ENCODE results near the gene ZSWIM4. TPM values are rescaled to one million over a fixed set of nuclear protein-coding genes. Genes with fewer than 3 reads are reported as not detected.

ZSWIM4 gene
- total and polyA plus RNA-seq, 2 of the 13 experiments (the other 11 are each of a cell fraction or from before 2014, with no cell fraction given): 0.33 to 0.86 TPM

GRCh38 chr19:13765395-13766094 is 29.7 kb upstream of the ZSWIM4 start (continued):
- TF ChIP-seq U2AF2 (IDR thresholded peaks at IDR 0.05; ENCODE audit: low read depth, low read length) (no peak), TEAD2 (CRISPR knock-in tag; IDR thresholded peaks at IDR 0.05) (no peak), HMGXB3 (CRISPR knock-in tag; IDR thresholded peaks at IDR 0.05; ENCODE audit: borderline replicate concordance) (no peak), RCOR2 (CRISPR knock-in tag; IDR thresholded peaks at IDR 0.05) (no peak), ZFY (CRISPR knock-in tag; IDR thresholded peaks at IDR 0.05) (0 out of 2 replicates have a peak, but pooled peaks have one; percentile 9), ARID2 (CRISPR knock-in tag; IDR thresholded peaks at IDR 0.05; ENCODE audit: borderline replicate concordance) (no peak), ZNF577 (CRISPR knock-in tag; IDR thresholded peaks at IDR 0.05; ENCODE audit: borderline replicate concordance, low read depth) (no peak), PREB (CRISPR knock-in tag; IDR thresholded peaks at IDR 0.05) (no peak), SRF (IDR thresholded peaks at IDR 0.05; ENCODE audit: low read depth, low read length) (no peak), NFYC (CRISPR knock-in tag; IDR thresholded peaks at IDR 0.05) (no peak), THAP7 (CRISPR knock-in tag; IDR thresholded peaks at IDR 0.05) (no peak), SSRP1 (CRISPR knock-in tag; IDR thresholded peaks at IDR 0.05) (peak; percentile 66; the same call in 1 of the 2 replicates), ZNF558 (CRISPR knock-in tag; IDR thresholded peaks at IDR 0.05; ENCODE audit: borderline replicate concordance) (no peak), ZC3H13 (CRISPR knock-in tag; IDR thresholded peaks at IDR 0.05) (no peak), JARID2 (CRISPR knock-in tag; IDR thresholded peaks at IDR 0.05; ENCODE audit: insufficient replicate concordance) (no peak), ZNF530 (CRISPR knock-in tag; IDR thresholded peaks at IDR 0.05; ENCODE audit: low read depth) (no peak), NAIF1 (CRISPR knock-in tag; IDR thresholded peaks at IDR 0.05; ENCODE audit: borderline replicate concordance) (no peak), ELF1 (CRISPR knock-in tag; IDR thresholded peaks at IDR 0.05) (peak; percentile 62)
- TF ChIP-seq, protein P1, sequence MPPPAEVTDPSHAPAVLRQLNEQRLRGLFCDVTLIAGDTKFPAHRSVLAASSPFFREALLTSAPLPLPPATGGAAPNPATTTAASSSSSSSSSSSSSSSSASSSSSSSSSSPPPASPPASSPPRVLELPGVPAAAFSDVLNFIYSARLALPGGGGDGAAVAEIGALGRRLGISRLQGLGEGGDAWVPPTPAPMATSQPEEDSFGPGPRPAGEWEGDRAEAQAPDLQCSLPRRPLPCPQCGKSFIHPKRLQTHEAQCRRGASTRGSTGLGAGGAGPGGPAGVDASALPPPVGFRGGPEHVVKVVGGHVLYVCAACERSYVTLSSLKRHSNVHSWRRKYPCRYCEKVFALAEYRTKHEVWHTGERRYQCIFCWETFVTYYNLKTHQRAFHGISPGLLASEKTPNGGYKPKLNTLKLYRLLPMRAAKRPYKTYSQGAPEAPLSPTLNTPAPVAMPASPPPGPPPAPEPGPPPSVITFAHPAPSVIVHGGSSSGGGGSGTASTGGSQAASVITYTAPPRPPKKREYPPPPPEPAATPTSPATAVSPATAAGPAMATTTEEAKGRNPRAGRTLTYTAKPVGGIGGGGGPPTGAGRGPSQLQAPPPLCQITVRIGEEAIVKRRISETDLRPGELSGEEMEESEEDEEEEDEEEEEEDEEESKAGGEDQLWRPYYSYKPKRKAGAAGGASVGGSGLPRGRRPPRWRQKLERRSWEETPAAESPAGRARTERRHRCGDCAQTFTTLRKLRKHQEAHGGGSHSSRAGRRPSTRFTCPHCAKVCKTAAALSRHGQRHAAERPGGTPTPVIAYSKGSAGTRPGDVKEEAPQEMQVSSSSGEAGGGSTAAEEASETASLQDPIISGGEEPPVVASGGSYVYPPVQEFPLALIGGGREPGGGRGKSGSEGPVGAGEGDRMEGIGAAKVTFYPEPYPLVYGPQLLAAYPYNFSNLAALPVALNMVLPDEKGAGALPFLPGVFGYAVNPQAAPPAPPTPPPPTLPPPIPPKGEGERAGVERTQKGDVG (CRISPR knock-in tag; IDR thresholded peaks at IDR 0.05; ENCODE audit: borderline replicate concordance): peak; percentile 52; the same call in 1 of the 2 replicates
- TF ChIP-seq, protein P2, sequence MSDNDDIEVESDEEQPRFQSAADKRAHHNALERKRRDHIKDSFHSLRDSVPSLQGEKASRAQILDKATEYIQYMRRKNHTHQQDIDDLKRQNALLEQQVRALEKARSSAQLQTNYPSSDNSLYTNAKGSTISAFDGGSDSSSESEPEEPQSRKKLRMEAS (IDR thresholded peaks at IDR 0.05): peak; percentile 53
